Smooth muscle cell (in vitro differentiated cells): ENCODE data around the gene BCAS3. TPM values are rescaled to one million over a fixed set of nuclear protein-coding genes. Genes with fewer than 3 reads are reported as not detected.
"Not testable (repeated sequence)": the region's sequence is repeated elsewhere in the genome, so short reads cannot be mapped to it uniquely, and the experiment has no call there.

ENCODE experiments used
- DNase-seq: peaks from one replicate; lab custom pipeline; 2025; ENCODE audit not compliant: unreplicated experiment; lab: John Stamatoyannopoulos, UW
- H2AFZ ChIP-seq: fragments of 200-600 bp; sonication (generic); 2 replicates; pipeline ENCODE4 v1.6.0; 2016; ENCODE audit warnings: antibody characterized with exemption, low read depth, mild to moderate bottlenecking
- H3F3A ChIP-seq: fragments of 200-600 bp; sonication (generic); 2 replicates; pipeline ENCODE4 v1.6.0; 2017; ENCODE audit warnings: antibody characterized with exemption, low read depth
- H3K27ac ChIP-seq: fragments of 200-600 bp; sonication (generic); 2 replicates; pipeline ENCODE4 v1.5.1; 2016; ENCODE audit warnings: low read depth, mild to moderate bottlenecking
- H3K27me3 ChIP-seq: fragments of 200-600 bp; sonication (generic); 2 replicates; pipeline ENCODE4 v1.6.1; 2016; ENCODE audit warnings: low read depth, mild to moderate bottlenecking
- H3K36me3 ChIP-seq: fragments of 200-600 bp; sonication (generic); 2 replicates; pipeline ENCODE4 v1.5.1; 2016; ENCODE audit warnings: low read depth
- H3K4me1 ChIP-seq: fragments of 200-600 bp; sonication (generic); 2 replicates; pipeline ENCODE4 v1.5.1; 2016; ENCODE audit warnings: low read depth
- H3K4me2 ChIP-seq: fragments of 200-600 bp; sonication (generic); 2 replicates; pipeline ENCODE4 v1.6.0; 2016; ENCODE audit warnings: mild to moderate bottlenecking
- H3K4me3 ChIP-seq: fragments of 200-600 bp; sonication (generic); 2 replicates; pipeline ENCODE4 v1.5.1; 2016; ENCODE audit warnings: mild to moderate bottlenecking
- H3K79me2 ChIP-seq: fragments of 200-600 bp; sonication (generic); 2 replicates; pipeline ENCODE4 v1.6.0; 2016; ENCODE audit warnings: low read depth, mild to moderate bottlenecking
- H3K9ac ChIP-seq: fragments of 200-600 bp; sonication (generic); 2 replicates; pipeline ENCODE4 v1.6.0; 2016; ENCODE audit warnings: low read depth
- H3K9me3 ChIP-seq: fragments of 200-600 bp; sonication (generic); replicated peaks from 2 replicates; pipeline ENCODE4 v1.5.1; 2016; ENCODE audit warnings: low read depth
- H4K20me1 ChIP-seq: fragments of 200-600 bp; sonication (generic); 2 replicates; pipeline ENCODE4 v1.6.0; 2016; ENCODE audit warnings: low read depth
- CTCF ChIP-seq: fragments of 200-600 bp; sonication (generic); IDR thresholded peaks from 2 replicates; pipeline ENCODE4 v1.5.1; 2017; ENCODE audit warnings: borderline replicate concordance, mild to moderate bottlenecking, antibody characterized with exemption; ENCODE audit not compliant: insufficient read depth, poor library complexity, severe bottlenecking
- WGBS: methylation state at CpG from one replicate; pipeline ENCODE4 v1.1.7; 2016; ENCODE audit warnings: low lambda C conversion rate; 5-methylcytosine and 5-hydroxymethylcytosine counted together
- polyA plus RNA-seq: library from polyadenylated mRNA; unstranded; fragments of >200 nt; fragmentation: Nextera tagmentation; extraction: Ambion mirVana; gene quantifications from 2 replicates; pipeline ENCODE4 v1.2.1, GENCODE V29; 2016
- total RNA-seq: library from RNA; depleted of rRNA; stranded (reverse); fragments of >200 nt; gene quantifications from 2 replicates; pipeline ENCODE4 v1.2.3, GENCODE V29; 2014

BCAS3 gene
- total and polyA plus RNA-seq, 2 experiments from 2014 or later, result 17.2 to 54.5 TPM

- no peaks in the 10 kb centered on the region for H3K79me2 ChIP-seq
- no peak overlapping the region for H3K9ac ChIP-seq
- H3K4me1 ChIP-seq, result no peaks in the 10 kb centered on the region
- TF ChIP-seq CTCF, result no peak
- H3K36me3 ChIP-seq, result no peaks in the 10 kb centered on the region
- H3K4me2 ChIP-seq, result no peak overlapping the region
- H4K20me1 ChIP-seq, result no peaks in the 10 kb centered on the region
- H3F3A ChIP-seq, result no peaks in the 10 kb centered on the region
- 84% methylated on average over 4 of the region's 4 CpGs for WGBS
- no peak overlapping the region for H3K27ac ChIP-seq
- no peak for DNase-seq
- H3K4me3 ChIP-seq, result no peak overlapping the region
- H2AFZ ChIP-seq, result no peak overlapping the region
- H3K27me3 ChIP-seq, result no peaks in the 10 kb centered on the region
- H3K9me3 ChIP-seq, result no peaks in the 10 kb centered on the region
Measured at GRCh38 chr17:60863892-60864707, 186.4 kb downstream of the BCAS3 start.

- no peaks in the 10 kb centered on the region for H3K9me3 ChIP-seq
- H3K4me1 ChIP-seq, result no peaks in the 10 kb centered on the region
- DNase-seq, result no peak
- no peaks in the 10 kb centered on the region for H3K27me3 ChIP-seq
- no peaks in the 10 kb centered on the region for H3K79me2 ChIP-seq
- no peak overlapping the region for H3K4me2 ChIP-seq
- H3K36me3 ChIP-seq, result no peaks in the 10 kb centered on the region
- TF ChIP-seq CTCF, result no peak
- no peak overlapping the region for H3K27ac ChIP-seq
- whole genome bisulfite sequencing, result 79% methylated on average over 2 of the region's 2 CpGs
- H2AFZ ChIP-seq, result no peak overlapping the region
- H3K9ac ChIP-seq, result no peak overlapping the region
- H3F3A ChIP-seq, result no peaks in the 10 kb centered on the region
- H4K20me1 ChIP-seq, result no peaks in the 10 kb centered on the region
- H3K4me3 ChIP-seq, result no peak overlapping the region
Measured at GRCh38 chr17:60864708-60865005, 187.0 kb downstream of the BCAS3 start.

GRCh38 chr17:60874772-60875171, 197.1 kb downstream of the BCAS3 start:
- no peaks in the 10 kb centered on the region for H3K36me3 ChIP-seq
- no peaks in the 10 kb centered on the region for H3K79me2 ChIP-seq
- H3K27me3 ChIP-seq, result peaks cover 3% of the 10 kb centered on the region
- H3K4me3 ChIP-seq, result no peak overlapping the region
- H3K4me2 ChIP-seq, result no peak overlapping the region
- 93% methylated on average over 2 of the region's 2 CpGs for WGBS
- no peak overlapping the region for H2AFZ ChIP-seq
- H3K9me3 ChIP-seq, result no peaks in the 10 kb centered on the region
- no peak for DNase-seq
- no peak overlapping the region for H3K27ac ChIP-seq
- no peaks in the 10 kb centered on the region for H3F3A ChIP-seq
- H4K20me1 ChIP-seq, result no peaks in the 10 kb centered on the region
- no peak for TF ChIP-seq CTCF
- no peak overlapping the region for H3K9ac ChIP-seq
- H3K4me1 ChIP-seq, result peaks cover 11% of the 10 kb centered on the region

- peak overlapping the region; percentile 27 for H3K9ac ChIP-seq
- H3K27me3 ChIP-seq, H3K79me2 ChIP-seq, H4K20me1 ChIP-seq, H3F3A ChIP-seq, H3K36me3 ChIP-seq, DNase-seq, H3K9me3 ChIP-seq: not testable (repeated sequence)
- 20% methylated on average over 24 of the region's 39 CpGs for WGBS
- H3K4me2 ChIP-seq, result peak overlapping the region; percentile 85
- H2AFZ ChIP-seq, result peak overlapping the region; percentile 98
- H3K4me3 ChIP-seq, result peak overlapping the region; percentile 54
- peak overlapping the region; percentile 19 for H3K27ac ChIP-seq
- H3K4me1 ChIP-seq, result peaks cover 15% of the 10 kb centered on the region
Measured at GRCh38 chr17:60886731-60887613, 209.3 kb downstream of the BCAS3 start.
